GM12873 (cell line): ENCODE results near the gene PTPRN2.

ENCODE experiments used
- CTCF ChIP-seq: IDR thresholded peaks from 2 replicates; pipeline ENCODE4 v1.5.1; 2012; ENCODE audit warnings: low read depth, mild to moderate bottlenecking, moderate library complexity, low read length, control low read depth; ENCODE audit not compliant: insufficient read depth; ENCODE audit errors: missing control alignments

Gene PTPRN2

GRCh38 chr7:158366916-158367633, 220.5 kb downstream of the PTPRN2 start:
- TF ChIP-seq CTCF: no peak

GRCh38 chr7:158366346-158366745, 221.3 kb downstream of the PTPRN2 start:
- TF ChIP-seq CTCF: no peak

GRCh38 chr7:158365267-158365666, 222.4 kb downstream of the PTPRN2 start:
- TF ChIP-seq CTCF: no peak

- no peak for TF ChIP-seq CTCF
Measured at GRCh38 chr7:158364451-158364850, 223.2 kb downstream of the PTPRN2 start.

- TF ChIP-seq CTCF: no peak
Measured at GRCh38 chr7:158362912-158363905, 224.4 kb downstream of the PTPRN2 start.

GRCh38 chr7:158362001-158362400, 225.6 kb downstream of the PTPRN2 start:
- no peak for TF ChIP-seq CTCF

GRCh38 chr7:158361326-158361946, 226.2 kb downstream of the PTPRN2 start:
- TF ChIP-seq CTCF: no peak
